Neural progenitor cell (in vitro differentiated cells): Measurements from ENCODE around the gene MTMR10. TPM values are rescaled to one million over a fixed set of nuclear protein-coding genes. Genes with fewer than 3 reads are reported as not detected.

ENCODE experiments used
- DNase-seq: peaks from one replicate; pipeline ENCODE4 v3.0.0-alpha.2; 2016; ENCODE audit warnings: low spot score
- H2AFZ ChIP-seq: fragments of 200-600 bp; sonication (generic); replicated peaks from 2 replicates; pipeline ENCODE4 v1.6.1; 2016; ENCODE audit warnings: antibody characterized with exemption
- H3F3A ChIP-seq: fragments of 200-600 bp; sonication (generic); 2 replicates; pipeline ENCODE4 v1.6.1; 2016; ENCODE audit warnings: antibody characterized with exemption, low read depth
- H3K27ac ChIP-seq: fragments of 200-600 bp; sonication (generic); 2 replicates; pipeline ENCODE4 v1.5.1; 2016; ENCODE audit warnings: mild to moderate bottlenecking
- H3K27me3 ChIP-seq: fragments of 200-600 bp; sonication (generic); 2 replicates; pipeline ENCODE4 v1.6.1; 2016; ENCODE audit warnings: mild to moderate bottlenecking, moderate library complexity
- H3K36me3 ChIP-seq: fragments of 200-600 bp; sonication (generic); 2 replicates; pipeline ENCODE4 v1.5.1; 2016
- H3K4me1 ChIP-seq: fragments of 200-600 bp; sonication (generic); 2 replicates; pipeline ENCODE4 v1.6.1; 2016; ENCODE audit warnings: mixed run types
- H3K4me2 ChIP-seq: fragments of 200-600 bp; sonication (generic); 2 replicates; pipeline ENCODE4 v1.6.1; 2016
- H3K4me3 ChIP-seq: fragments of 200-600 bp; sonication (generic); 2 replicates; pipeline ENCODE4 v1.5.1; 2016
- H3K79me2 ChIP-seq: fragments of 200-600 bp; sonication (generic); 2 replicates; pipeline ENCODE4 v1.6.1; 2016; ENCODE audit warnings: low read depth
- H3K9ac ChIP-seq: fragments of 200-600 bp; sonication (generic); 2 replicates; pipeline ENCODE4 v1.6.1; 2016
- H3K9me3 ChIP-seq: fragments of 200-600 bp; sonication (generic); 2 replicates; pipeline ENCODE4 v1.5.1; 2016; ENCODE audit warnings: low read depth
- H4K20me1 ChIP-seq: fragments of 200-600 bp; sonication (generic); 2 replicates; pipeline ENCODE4 v1.6.1; 2016; ENCODE audit warnings: low read depth
- H3K27ac Mint-ChIP-seq: 3 replicates; pipeline ENCODE4 v1.8.0; 2021; ENCODE audit warnings: mixed read lengths
- H3K27me3 Mint-ChIP-seq: 2 replicates; pipeline ENCODE4 v1.8.0; 2022; ENCODE audit warnings: low read depth, mild to moderate bottlenecking, inconsistent platforms, moderate library complexity, mixed read lengths; ENCODE audit not compliant: insufficient read depth
- H3K36me3 Mint-ChIP-seq: 3 replicates; pipeline ENCODE4 v1.8.0; 2021; ENCODE audit warnings: mixed read lengths
- H3K4me1 Mint-ChIP-seq: 3 replicates; pipeline ENCODE4 v1.8.0; 2021; ENCODE audit warnings: mixed read lengths
- H3K4me3 Mint-ChIP-seq: 3 replicates; pipeline ENCODE4 v1.8.0; 2021; ENCODE audit warnings: mild to moderate bottlenecking, moderate library complexity, mixed read lengths
- H3K9me3 Mint-ChIP-seq: 3 replicates; pipeline ENCODE4 v1.8.0; 2020; ENCODE audit warnings: mixed read lengths
- CTCF ChIP-seq: fragments of 200-600 bp; sonication (generic); IDR thresholded peaks from 2 replicates; pipeline ENCODE4 v1.5.1; 2017; ENCODE audit warnings: antibody characterized with exemption, mild to moderate bottlenecking
- EZH2 ChIP-seq: fragments of 200-600 bp; sonication (generic); IDR thresholded peaks from 2 replicates; pipeline ENCODE4 v1.6.1; 2017; ENCODE audit warnings: antibody characterized with exemption, mild to moderate bottlenecking, moderate library complexity
- EZH2phosphoT487 ChIP-seq: fragments of 200-600 bp; sonication (generic); IDR thresholded peaks from 2 replicates; pipeline ENCODE4 v1.6.1; 2017; ENCODE audit warnings: antibody characterized with exemption
- total RNA-seq: library from RNA; depleted of rRNA; stranded (reverse); fragments of >200 nt; gene quantifications from 2 replicates; pipeline ENCODE4 v1.2.3, GENCODE V29; 2015; ENCODE audit warnings: low replicate concordance

MTMR10 gene
- total RNA-seq, 1 donor from 2014 or later: 18.7 TPM

GRCh38 chr15:31014608-31014925 lies 23.1 kb upstream of the MTMR10 start:
- H4K20me1 ChIP-seq: no peaks in the 10 kb centered on the region
- no peaks in the 10 kb centered on the region for H3F3A ChIP-seq
- no peaks in the 10 kb centered on the region for H3K27me3 Mint-ChIP-seq
- H3K27ac Mint-ChIP-seq: no peak overlapping the region
- peaks cover 9% of the 10 kb centered on the region for H3K9me3 ChIP-seq
- H3K4me2 ChIP-seq: no peak overlapping the region
- H2AFZ ChIP-seq: no peak overlapping the region
- H3K36me3 ChIP-seq: no peaks in the 10 kb centered on the region
- DNase-seq: no peak
- H3K9me3 Mint-ChIP-seq: peaks cover 22% of the 10 kb centered on the region
- no peaks in the 10 kb centered on the region for H3K36me3 Mint-ChIP-seq
- no peak overlapping the region for H3K4me3 ChIP-seq
- TF ChIP-seq EZH2 (no peak), CTCF (no peak), EZH2phosphoT487 (no peak)
- H3K79me2 ChIP-seq: no peaks in the 10 kb centered on the region
- no peaks in the 10 kb centered on the region for H3K27me3 ChIP-seq
- H3K4me3 Mint-ChIP-seq: no peak overlapping the region
- no peak overlapping the region for H3K27ac ChIP-seq
- no peaks in the 10 kb centered on the region for H3K4me1 Mint-ChIP-seq
- no peaks in the 10 kb centered on the region for H3K4me1 ChIP-seq
- H3K9ac ChIP-seq: no peak overlapping the region

GRCh38 chr15:31013863-31014607 lies 22.6 kb upstream of the MTMR10 start:
- Mint-ChIP-seq H3K27me3 (no peaks in the 10 kb centered on the region), H3K27ac (no peak overlapping the region), H3K4me3 (no peak overlapping the region), H3K36me3 (no peaks in the 10 kb centered on the region), H3K4me1 (no peaks in the 10 kb centered on the region), H3K9me3 (peaks cover 22% of the 10 kb centered on the region)
- Histone ChIP-seq H2AFZ (no peak overlapping the region), H3K36me3 (no peaks in the 10 kb centered on the region), H3K79me2 (no peaks in the 10 kb centered on the region), H3K9me3 (peaks cover 9% of the 10 kb centered on the region), H3K4me2 (no peak overlapping the region), H3F3A (no peaks in the 10 kb centered on the region), H3K9ac (no peak overlapping the region), H3K4me3 (no peak overlapping the region), H4K20me1 (no peaks in the 10 kb centered on the region), H3K4me1 (no peaks in the 10 kb centered on the region), H3K27me3 (no peaks in the 10 kb centered on the region), H3K27ac (no peak overlapping the region)
- no peak for DNase-seq
- TF ChIP-seq EZH2 (no peak), EZH2phosphoT487 (no peak), CTCF (no peak)

- TF ChIP-seq EZH2phosphoT487 (no peak), CTCF (no peak), EZH2 (no peak)
- Histone ChIP-seq H3K27ac (no peak overlapping the region), H3K27me3 (no peaks in the 10 kb centered on the region), H3K79me2 (no peaks in the 10 kb centered on the region), H3K36me3 (no peaks in the 10 kb centered on the region), H3K9ac (no peak overlapping the region), H3K9me3 (peaks cover 9% of the 10 kb centered on the region), H3K4me2 (no peak overlapping the region), H3F3A (no peaks in the 10 kb centered on the region), H2AFZ (no peak overlapping the region), H4K20me1 (no peaks in the 10 kb centered on the region), H3K4me1 (no peaks in the 10 kb centered on the region), H3K4me3 (no peak overlapping the region)
- no peaks in the 10 kb centered on the region for H3K36me3 Mint-ChIP-seq
- H3K9me3 Mint-ChIP-seq: peaks cover 22% of the 10 kb centered on the region
- no peak overlapping the region for H3K4me3 Mint-ChIP-seq
- H3K27ac Mint-ChIP-seq: no peak overlapping the region
- H3K4me1 Mint-ChIP-seq: no peaks in the 10 kb centered on the region
- H3K27me3 Mint-ChIP-seq: no peaks in the 10 kb centered on the region
- DNase-seq: no peak
Observed at GRCh38 chr15:31012455-31012854, 21.0 kb upstream of the MTMR10 start.
